EL (cell line): ENCODE results near the gene FKBP10.
"Not testable (repeated sequence)": the region's sequence is repeated elsewhere in the genome, so short reads cannot be mapped to it uniquely, and the experiment has no call there.

Source experiments
- DNase-seq: peaks from one replicate; pipeline ENCODE4 v3.0.0-alpha.2; 2016

FKBP10 gene

GRCh38 chr17:41839448-41839847, 26.6 kb downstream of the FKBP10 start:
- not testable (repeated sequence) for DNase-seq

DNA sequence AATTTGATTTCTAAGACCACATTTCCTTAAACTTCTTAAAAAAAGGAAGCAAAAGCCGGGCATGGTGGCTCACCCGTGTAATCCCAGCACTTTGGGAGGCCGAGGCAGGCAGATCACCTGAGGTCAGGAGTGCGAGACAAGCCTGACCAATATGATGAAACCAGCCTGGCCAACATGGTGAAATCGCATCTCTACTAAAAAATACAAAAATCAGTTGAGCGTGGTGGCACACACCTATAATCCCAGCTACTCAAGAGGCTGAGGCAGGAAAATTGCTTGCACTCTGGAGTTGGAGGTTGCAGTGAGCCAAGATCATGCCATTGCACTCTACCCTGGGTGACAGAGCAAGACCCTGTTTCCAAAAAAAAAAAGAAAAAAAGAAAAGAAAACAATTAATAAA, 28.0 kb downstream of the FKBP10 start:
- DNase-seq: not testable (repeated sequence)

DNA sequence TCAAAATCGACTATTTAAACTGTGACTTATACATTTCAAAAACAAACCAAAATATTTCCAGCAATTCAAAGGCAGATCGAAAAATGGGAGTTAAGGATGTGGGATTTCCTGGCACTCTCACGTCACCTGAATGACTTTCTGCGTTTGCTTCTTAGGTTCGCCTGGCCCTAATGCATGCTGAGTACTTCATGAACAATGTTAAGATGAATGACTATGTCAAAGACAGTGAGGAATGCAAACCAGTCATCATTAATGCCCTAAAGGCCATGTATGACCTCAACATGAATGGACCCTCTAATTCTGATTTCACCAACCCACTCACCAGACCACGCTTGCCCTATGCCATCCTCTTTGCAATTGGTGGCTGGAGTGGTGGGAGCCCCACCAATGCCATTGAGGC, 32.2 kb downstream of the FKBP10 start:
- peak; percentile 55 for DNase-seq

- DNase-seq: no peak
Observed at GRCh38 chr17:41848788-41849187, 36.0 kb downstream of the FKBP10 start.

GRCh38 chr17:41849251-41849990, 36.6 kb downstream of the FKBP10 start:
- DNase-seq: no peak

DNA sequence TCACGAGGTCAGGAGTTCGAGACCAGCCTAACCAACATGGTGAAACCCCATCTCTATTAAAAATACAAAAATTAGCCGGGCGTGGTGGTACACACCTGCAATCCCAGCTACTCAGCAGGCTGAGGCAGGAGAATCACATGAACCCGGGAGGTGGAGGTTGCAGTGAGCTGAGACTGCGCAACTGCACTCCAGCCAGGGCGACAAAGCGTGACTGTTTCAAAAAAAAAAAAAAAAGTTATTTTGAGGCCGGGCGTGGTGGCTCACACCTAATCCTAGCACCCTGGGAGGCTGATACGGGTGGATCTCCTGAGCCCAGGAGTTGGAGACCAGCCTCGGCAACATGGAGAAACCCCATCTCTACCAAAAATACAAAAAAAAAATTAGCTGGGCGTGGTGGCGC, 38.6 kb downstream of the FKBP10 start:
- not testable (repeated sequence) for DNase-seq

- DNase-seq: no peak
Observed at GRCh38 chr17:41860254-41860931, 47.6 kb downstream of the FKBP10 start.

DNA sequence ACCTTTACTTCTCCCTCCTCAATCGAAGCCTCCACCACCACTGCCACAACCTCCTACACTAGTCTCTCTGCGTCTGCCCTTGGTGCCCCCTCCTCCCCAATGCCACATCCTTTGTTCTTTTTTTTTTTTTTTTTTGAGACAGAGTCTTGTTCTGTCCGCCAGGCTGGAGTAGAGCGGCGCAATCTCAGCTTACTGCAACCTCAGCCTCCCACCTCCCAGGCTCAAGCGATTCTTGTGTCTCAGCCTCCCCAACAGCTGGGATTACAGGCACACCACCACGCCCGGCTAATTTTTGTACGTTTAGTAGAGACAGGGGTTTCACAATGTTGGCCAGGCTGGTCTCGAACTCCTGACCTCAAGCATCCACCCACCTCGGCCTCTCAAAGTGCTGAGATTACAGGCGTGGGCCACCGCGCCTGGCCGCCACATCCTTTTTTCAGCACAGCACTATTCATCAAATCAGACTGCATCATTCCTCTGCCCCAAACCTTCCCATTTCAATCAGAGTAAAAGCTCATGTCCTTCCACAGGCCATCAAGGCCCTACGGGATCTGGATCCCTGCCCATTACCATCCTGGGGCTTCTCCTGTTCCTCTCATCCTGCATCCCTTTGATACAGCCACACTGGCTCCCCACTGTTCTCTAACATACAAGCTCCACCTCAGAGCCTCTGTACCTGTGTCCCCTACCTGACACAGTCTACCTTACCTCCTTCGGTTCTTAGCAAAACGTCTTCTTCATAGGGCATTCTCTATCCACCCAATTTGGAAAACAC, 50.5 kb downstream of the FKBP10 start:
- no peak for DNase-seq

GRCh38 chr17:41864498-41864835, 51.7 kb downstream of the FKBP10 start:
- peak; percentile 36 for DNase-seq

- DNase-seq: peak; percentile 91
Observed at GRCh38 chr17:41864836-41865595, 52.2 kb downstream of the FKBP10 start, which contains the start of gene KLHL11. TSS of gene KLHL11 (minus strand) at chr17:41865423. CDS start at chr17:41865370, 53 bp downstream.

- no peak for DNase-seq
Observed at GRCh38 chr17:41865596-41865893, 52.7 kb downstream of the FKBP10 start.

DNA sequence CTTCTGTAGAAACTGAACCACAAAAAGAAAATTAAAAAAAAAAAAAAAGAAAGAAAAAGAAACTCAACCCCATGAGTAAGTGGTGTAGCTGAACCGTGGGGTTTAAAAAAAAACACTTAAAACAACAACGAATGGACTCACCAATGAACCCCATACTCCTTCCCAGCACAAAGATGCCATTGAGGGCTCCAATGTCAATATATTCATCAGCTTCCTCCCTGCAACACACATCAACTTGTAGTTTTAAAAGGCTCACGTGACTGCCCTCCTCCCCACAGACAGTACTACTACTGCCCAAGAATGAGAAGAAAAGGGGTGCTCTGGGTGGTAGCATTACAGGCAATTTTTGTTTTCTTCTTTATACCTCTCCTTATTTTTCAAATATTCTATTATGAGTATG, 55.8 kb downstream of the FKBP10 start:
- no peak for DNase-seq

DNA sequence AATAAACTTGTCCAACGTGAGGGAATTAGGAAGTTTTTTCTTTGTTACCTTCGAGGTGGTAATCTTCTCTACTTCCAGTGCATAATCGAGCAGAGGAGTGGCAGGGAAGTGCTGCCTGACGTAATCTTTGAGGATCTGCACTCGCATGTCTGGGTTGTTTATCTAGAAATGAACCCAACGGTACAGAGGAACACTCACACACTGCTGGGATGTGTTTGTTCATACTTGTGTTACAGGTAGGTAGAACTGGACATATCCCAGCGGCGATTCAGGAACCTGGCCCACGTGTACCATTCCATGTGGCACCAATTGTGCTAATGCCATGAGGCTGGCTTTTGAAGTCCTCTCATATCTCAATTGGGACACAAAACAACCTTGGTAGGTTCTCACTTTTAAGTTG, 56.6 kb downstream of the FKBP10 start:
- DNase-seq: no peak

- no peak for DNase-seq
Observed at GRCh38 chr17:41870097-41870496, 57.3 kb downstream of the FKBP10 start.

- no peak for DNase-seq
Observed at GRCh38 chr17:41870627-41871026, 57.8 kb downstream of the FKBP10 start.

DNA sequence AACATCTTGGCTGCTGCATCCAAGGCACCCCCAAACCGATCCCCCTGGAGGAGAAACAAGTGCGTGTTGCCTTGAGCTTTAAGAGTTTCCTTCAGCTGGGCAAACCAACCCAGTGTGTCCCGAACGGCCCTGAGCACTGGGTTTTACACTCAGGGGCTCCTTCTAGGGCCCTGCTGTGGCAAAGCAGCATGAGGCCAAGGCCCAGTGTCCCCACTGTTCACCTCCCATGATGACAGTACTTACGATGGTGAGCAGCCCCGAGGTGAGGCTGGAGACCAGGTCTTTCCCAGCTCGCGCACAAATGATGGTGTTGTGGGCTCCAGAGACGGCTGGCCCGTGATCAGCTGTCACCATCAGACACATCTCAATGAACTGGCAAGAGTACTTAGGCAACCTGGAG, 59.0 kb downstream of the FKBP10 start:
- no peak for DNase-seq
